Activated CD8-positive, alpha-beta memory T cell treated with anti-CD3 and anti-CD28 coated beads for 4 hours (primary cell): ENCODE measurements around the gene ELOVL6.

Experiments used
- DNase-seq, 2 donors: peaks; one replicate each; pipeline ENCODE4 v3.0.0-alpha.2; 2020; ENCODE audit warnings: low read depth in 2 of 2

Gene ELOVL6

DNA sequence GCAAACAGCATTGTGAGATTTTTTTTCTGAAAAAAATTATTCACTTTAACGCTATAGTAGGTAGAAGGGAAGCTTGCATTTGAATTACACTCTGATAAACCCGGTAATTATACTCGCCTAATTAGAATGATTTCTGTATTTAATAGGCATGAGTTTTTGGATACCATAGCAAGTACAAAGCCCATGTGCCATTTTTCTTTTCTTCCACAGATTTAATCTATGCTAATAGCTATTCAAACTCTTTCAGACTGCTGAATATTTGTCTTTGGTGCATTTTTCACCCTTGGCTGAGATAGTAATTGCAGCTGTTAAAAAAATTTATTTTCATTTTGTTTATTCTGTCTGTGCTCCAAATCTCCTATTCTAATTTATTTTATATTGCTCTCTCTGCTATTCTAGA lies 172.7 kb downstream of the ELOVL6 start:
- no peak for DNase-seq

DNA sequence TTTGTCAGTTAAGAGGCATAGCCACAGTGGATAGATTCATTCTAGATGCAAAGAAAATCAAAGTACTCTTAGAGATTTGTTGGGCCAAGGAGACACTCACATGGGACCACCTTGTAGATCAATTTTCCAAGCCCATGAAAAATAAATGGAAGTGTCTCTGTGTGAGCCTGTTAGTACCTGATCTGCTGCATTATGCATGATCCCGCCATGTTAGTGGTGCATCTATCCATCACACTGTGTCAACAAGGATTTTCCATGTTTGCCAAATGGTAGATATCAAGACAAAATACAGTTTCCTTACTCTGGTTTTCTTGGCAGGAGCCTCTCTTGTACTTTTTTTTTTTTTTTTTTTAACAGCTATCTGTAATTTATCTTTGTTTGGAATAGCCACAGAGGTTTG lies 173.4 kb downstream of the ELOVL6 start:
- no peak for DNase-seq

DNA sequence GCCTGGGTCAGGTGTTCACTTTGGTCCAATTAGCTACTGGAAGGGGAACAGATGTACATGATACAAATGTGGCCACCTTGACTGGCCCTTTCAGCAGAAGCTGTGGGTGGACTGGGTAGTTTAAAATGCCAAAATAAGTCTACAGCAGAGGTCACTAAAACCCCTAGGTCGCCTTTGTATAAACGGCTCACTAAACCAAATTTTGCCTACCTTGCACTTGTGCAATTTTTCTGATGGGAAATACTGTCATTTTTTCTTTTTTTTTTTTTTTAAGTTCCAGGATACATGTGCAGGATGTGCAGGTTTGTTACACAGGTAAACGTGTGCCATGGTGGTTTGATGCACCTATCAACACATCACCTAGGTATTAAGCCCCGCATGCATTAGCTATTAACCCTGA lies 176.0 kb downstream of the ELOVL6 start:
- no peak for DNase-seq

DNA sequence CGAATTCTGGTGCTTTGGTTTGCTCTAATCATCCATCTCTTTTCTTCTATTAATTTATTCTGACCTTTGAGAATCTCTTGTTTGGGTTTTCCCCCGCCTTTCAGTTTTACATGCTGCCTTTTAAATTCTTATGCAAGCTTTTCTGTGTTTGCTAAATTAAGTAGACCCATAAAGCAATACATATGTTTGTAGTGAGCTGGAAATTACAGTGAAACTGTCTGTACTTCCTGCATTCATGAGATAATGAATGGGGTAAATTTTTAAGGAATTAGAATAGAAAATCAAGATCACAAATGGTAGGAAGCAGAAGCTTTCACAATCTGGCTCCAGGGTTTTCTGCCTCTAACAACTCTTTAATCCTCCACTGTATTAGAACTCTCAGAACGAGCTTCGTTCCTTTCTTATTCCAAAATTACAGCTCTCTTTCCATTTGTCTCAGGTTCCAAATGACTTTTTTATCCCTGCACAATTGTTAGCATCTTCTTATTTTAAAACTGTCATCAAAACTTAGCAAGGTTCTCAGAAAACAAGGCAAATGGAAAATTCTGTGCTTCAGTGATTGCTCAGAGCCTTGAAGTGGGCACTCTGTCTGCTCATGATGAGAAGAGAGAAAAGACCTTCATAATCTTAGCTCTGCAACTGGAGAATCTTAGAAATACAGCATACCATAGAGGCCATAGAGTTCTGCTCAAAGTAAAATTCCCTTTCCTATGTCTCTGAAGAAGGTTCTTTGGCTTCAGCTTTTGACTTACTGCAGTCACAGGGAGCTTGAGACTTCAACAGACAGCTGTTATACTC lies 177.6 kb downstream of the ELOVL6 start:
- no peak for DNase-seq

DNA sequence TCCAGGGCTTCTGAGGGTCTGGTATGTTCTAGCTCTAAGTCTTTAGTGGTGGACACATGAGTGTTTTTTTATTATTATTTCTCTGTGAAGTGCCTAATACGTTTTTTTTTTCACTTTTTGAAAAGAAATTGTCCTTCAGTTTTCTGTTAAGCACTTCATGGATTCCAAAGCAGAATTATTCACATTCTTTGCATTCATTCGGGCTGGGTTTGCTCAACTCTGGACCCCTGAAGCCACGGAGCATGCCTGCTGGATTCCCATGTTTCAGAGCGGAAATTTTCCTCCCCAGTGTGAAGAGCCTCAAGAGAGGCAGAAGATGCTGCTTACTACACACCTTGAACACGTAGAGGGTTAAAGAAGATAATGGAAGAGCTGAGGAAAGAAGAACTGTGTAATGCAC lies 178.3 kb downstream of the ELOVL6 start:
- DNase-seq = no peak

DNA sequence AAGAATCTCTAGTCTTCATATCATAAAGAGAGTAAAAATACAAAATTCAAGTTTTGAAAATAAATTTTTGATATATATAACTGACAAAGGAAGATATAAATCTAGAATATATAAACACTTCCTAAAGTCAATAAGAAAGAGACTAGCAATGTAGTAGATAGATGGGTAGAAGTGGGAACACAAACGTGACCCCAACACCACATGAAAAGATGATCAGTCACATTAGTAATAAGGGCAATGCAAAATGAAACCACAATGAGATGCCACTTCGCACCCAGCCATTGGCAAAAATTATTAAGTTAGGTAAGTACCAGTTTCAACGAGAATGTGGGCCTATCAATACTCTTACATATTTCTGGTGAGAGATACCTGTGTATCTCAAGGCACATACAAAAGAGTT lies 179.3 kb downstream of the ELOVL6 start:
- DNase-seq = no peak

DNA sequence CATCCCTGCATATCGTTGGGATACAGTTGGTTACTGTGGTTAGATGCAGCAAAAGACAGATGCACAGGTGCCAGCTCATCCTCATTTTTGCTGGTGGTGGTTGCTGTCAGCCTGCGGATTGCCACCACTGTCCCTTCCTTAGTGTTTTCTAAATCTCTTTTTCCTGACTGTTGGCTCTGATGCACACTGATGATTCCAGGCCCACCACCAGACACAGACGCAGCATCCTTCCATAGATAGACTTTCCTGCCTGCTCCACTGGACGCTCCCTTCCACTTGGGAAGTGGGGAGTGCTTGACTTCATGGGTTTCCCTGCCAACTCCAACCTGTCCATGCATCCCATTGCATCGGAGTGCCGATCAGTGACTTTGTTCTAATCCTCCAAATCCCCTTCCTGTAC lies 184.2 kb downstream of the ELOVL6 start:
- DNase-seq = no peak

DNA sequence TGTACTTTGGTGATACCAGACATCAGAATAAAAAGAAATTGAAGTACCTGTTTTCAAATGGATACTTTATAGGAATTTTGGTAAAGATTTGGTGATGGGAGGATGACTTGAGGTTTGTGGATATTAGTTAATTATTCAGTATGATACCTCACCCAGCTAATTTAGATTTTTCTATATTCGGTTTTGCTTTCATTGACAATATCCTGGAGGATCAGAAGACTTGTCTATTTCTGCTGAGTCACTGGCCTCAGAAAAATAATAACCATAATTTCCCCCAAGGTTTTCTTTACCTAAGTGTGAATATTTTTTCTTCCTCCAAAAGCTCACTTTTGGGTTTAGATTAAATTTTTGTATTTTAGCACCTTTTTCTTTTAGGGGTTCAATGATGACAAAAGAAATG lies 185.5 kb downstream of the ELOVL6 start:
- no peak for DNase-seq

DNA sequence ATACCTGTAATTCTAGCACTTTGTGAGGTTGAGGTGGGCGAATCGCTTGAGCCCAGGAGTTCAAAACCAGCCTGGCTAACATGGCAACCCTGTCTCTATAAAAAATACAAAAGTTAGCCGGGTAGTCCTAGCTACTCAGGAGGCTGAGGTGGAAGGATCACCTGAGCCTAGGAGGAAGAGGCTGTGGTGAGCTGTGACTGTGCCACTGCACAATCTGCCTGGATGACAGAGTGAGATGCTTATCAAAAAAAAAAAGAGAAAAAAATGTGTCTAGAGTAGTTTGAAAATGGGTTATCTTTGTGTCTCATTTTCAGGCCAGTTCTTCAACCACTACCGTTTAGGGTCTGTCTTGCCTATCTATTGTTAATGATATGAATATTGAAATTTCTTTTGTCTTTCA lies 187.6 kb downstream of the ELOVL6 start:
- DNase-seq = no peak

DNA sequence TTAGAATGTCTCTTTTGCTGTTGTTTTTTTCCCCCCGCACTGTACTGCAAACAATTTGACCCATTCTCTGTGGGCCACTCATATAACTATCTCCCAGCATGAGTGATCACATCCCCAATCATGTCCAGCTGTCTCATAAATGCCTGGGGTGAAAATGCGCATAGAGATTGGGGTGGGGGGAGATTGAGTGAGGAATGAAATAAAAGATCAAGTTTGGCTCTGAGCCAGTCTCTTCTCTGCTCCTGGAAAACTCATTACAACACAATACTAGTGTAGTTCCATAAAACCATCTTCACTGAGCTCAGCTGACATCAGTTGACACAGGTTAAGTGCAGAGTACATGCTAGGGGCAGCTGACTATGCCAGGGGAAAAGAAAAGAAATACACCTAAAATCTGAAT lies 188.9 kb downstream of the ELOVL6 start:
- DNase-seq = no peak

DNA sequence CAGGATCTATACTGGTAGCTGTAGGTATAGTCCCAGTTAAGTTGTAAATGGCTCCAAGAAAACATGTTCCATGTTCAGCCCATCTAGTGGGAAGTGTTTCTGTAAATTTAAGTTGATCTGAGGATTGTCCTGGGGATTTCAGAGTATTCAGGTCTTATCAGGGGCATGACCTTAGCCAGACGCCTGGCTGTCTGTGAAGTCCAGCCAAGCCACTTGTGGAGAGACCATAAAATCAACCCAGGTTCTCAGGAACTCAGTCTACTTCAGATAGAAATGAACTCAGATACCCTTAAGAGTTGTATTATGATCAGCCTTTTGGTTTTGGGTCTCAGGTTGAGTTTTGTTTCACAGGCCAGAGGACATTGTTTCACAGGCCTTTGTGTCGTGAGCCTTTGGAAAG lies 189.9 kb downstream of the ELOVL6 start:
- DNase-seq = no peak

DNA sequence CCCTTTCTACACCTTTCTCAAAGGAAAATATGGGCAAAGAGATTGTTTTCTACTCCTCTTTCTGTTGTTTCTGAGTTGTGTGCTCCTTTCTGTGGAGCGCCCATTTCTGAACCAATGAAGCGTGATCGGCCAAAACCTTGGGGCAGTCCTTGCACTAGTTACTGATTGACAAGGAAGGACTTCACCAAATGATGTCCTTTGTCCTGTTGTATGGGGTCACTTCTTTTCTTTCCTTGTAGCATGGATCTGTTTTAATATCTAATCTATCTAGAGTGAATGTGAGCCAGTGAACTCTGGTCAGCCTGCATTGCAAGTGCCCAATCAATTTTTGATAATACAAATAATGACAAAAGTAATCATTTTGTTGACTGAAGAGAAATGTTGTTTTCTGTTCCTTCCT lies 191.2 kb downstream of the ELOVL6 start:
- no peak for DNase-seq

DNA sequence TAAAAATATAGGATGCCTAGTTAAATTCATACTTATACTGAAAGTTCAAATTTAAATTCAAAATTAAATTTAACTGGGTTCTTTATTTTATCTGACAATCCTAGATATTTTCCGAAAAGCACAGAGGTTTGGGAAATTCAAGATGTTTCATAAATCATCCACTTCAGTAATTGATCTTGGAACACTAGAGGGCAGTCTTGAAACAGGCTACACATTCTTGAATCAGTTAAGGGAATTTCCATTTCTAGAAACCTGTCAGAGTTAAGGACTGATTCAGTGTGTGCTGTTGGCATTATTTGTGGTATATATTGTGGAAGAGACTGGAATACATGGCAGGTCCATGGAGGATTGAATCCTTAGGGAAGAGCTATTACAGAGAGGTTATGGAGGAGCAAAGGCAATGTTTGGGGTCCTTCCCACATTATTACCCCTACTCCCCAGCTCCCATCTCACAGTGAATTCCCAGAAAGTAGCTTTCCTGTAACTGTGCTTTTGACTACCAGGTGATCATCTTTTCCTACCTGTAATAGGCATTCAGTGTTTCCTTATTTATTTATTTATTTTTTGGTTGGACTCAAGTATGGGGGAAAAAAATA lies 192.9 kb downstream of the ELOVL6 start:
- DNase-seq = no peak

DNA sequence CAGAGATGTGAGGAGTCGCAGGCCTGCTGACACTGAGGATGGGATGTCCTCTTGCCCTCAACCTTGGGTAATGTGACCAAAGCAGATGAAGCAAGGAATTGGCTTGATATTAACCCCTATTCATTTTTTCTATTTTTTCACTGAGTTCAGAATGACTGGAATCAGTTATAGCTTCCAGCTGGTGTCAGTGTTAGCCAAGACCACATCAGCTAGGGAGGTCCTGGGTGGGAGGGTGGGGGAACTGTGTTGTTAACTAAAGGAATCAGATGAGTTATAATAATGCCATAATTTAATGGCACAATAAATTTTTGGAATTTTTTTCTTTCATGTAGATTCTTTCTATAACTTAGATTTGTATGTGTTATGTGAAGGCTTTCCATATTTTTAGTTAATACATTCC lies 193.9 kb downstream of the ELOVL6 start:
- DNase-seq = no peak

DNA sequence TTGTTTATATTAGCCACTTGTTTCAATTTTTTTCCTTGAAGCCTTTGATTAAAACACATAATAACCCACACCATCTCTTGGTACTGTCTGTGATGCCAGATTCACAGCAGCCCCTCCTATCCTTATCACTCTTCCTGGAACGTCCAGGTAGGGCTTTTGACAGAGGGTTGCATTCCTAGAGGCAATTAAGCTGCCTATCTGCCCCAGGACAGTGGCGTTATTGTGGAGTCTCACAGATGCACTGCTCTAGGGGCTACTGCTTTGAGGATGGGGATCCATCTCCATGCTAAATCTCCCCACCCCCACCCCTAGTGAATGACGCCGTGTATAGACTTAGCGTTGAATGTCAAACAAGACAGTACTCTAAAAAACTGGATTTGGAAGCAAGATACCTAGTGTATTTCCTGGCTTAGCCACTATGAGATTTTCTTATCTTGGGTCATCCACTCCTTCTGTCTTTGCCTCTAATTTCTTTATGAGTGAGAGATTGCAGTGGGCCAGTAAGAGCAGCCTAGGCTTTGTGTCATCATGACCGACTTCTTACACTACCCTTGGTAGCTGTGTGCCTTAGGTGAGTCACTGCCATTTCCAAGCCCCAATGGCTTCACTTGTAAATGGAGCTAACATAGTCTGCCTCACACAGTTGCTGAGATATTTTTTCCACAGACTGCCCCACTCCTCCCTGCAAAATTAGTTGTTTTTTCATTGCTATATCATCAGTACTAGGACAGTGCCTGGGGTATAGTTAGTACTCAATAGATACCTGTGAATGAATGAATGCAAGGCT lies 194.8 kb downstream of the ELOVL6 start:
- no peak for DNase-seq

DNA sequence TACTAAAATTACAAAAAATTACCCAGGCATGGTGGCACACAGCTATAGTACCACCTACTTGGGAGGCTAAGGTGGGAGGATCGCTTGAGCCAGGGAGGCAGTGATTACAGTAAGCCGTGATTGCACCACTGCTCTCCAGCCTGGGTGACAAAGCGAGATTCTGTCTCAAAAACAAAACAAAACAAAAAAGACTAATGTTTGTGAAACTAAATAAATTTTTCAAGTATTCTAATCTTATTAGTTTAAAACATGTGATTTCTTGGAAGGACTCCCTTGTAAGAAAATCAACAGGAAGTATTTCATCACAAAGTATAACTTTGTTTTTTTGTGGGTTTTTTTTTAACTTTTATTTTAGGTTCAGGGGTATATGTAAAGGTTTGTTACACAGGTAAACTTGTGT lies 196.1 kb downstream of the ELOVL6 start:
- no peak for DNase-seq

DNA sequence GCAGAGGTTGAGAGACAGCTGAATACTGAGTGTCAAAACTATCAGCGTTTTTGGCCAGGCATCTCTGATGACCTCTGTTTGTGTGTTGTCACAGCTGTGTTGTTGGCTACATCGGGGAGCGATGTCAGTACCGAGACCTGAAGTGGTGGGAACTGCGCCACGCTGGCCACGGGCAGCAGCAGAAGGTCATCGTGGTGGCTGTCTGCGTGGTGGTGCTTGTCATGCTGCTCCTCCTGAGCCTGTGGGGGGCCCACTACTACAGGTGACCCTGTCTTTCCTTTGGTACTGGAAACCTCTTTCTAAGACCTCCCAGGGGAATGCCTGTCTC lies 198.9 kb downstream of the ELOVL6 start:
- DNase-seq = no peak

DNA sequence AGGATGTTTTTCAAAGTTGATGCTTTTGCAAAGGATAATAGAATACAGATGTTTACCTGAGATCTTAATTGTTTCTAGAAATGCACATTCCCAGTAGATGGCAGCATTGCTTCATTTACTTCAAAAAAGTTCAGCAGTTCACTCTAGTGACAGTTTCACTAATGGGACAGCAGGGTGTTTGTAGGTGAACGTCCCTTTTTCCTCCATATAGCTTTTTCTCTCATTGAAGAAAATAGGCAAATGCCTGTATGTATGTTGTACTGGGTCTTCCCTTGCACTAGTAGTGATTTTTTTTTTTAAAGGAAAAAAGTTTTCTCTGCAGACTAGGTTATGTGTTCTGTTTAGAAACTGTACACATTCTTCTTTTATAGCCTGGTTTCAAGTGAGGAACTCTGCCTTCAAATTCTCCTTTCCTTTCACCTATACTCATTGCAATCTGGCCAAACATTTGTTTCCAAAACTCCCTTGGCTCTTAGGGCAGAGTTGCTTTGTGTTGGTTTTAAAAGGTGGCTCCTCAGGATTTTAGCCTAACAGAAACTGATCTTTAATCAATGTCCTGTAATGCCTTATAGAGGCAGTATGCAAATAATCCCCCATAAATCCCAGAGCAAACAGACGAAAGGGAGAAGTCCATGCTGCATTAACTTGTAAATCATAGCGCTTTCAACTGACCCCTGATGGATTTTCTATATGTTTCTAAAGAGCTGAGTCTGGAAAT lies 199.4 kb downstream of the ELOVL6 start:
- DNase-seq = no peak

DNA sequence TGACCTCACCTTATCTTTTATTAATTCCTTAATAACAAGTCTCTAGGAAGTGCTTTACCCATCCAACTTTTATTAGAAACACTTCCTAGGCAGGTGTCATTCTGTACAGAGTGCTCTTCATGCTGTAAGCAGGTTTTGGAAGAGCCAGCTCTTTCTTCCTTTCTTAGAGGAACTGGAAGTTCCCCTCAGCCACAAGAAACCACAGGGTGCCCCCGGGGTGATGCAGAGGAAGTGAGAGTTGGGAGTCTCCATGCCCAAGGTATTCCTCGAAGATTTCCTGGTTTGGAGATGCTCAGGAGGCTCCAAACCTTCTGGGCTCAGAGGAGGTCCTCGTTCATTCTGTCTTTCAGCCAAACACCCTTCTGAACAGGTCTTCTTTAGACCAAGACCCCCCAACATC lies 201.9 kb downstream of the ELOVL6 start:
- DNase-seq = no peak
